Testis (tissue), 3 donors: ENCODE measurements around the gene CPNE4. TPM values are rescaled to one million over a fixed set of nuclear protein-coding genes. Genes with fewer than 3 reads are reported as not detected.
A peak's percentile ranks its signal among the peaks of the same experiment; 100 is the strongest.

ENCODE experiments used
- DNase-seq: peaks from one replicate; pipeline ENCODE4 v3.0.0-alpha.2; 2019
- H3K27ac ChIP-seq, 2 donors: fragments of 200-600 bp; sonication (generic); one replicate each; pipeline ENCODE4 v1.5.1; 2019
- H3K27me3 ChIP-seq: fragments of 200-600 bp; sonication (generic); one replicate; pipeline ENCODE4 v1.5.1; 2019
- H3K36me3 ChIP-seq: fragments of 200-600 bp; sonication (generic); one replicate; pipeline ENCODE4 v1.5.1; 2017; ENCODE audit warnings: low read depth; ENCODE audit errors: missing control alignments
- H3K4me1 ChIP-seq: fragments of 200-600 bp; sonication (generic); one replicate; pipeline ENCODE4 v1.5.1; 2019
- H3K4me3 ChIP-seq, 2 donors: fragments of 200-600 bp; sonication (generic); one replicate each; pipeline ENCODE4 v1.5.1; 2017 to 2019
- H3K9me3 ChIP-seq: fragments of 200-600 bp; sonication (generic); one replicate; pipeline ENCODE4 v1.5.1; 2017
- POLR2A ChIP-seq: fragments of 450-650 bp; IDR thresholded peaks from one replicate; pipeline ENCODE4 v1.6.1; 2017; ENCODE audit warnings: antibody characterized with exemption, mild to moderate bottlenecking, moderate library complexity
- WGBS, 2 donors: methylation state at CpG; one replicate each; pipeline ENCODE4 v1.1.5; 2018; 5-methylcytosine and 5-hydroxymethylcytosine counted together
- intact Hi-C: fragments of 100-400 bp; cut with DNase I; formaldehyde crosslinking; loops from one replicate; pipeline ENCODE4 v1.15.1; 2023; ENCODE audit warnings: low total_unique reads
- polyA plus RNA-seq: library from polyadenylated mRNA; stranded (reverse); fragments of 350-450 nt; fragmentation: Illumina TruSeq; extraction: RNeasy Lipid Tissue Mini Kit (QIAGEN cat#74804); gene quantifications from one replicate; pipeline ENCODE4 v1.2.3, GENCODE V29; 2014; ENCODE audit warnings: low read depth, low replicate concordance; ENCODE audit not compliant: insufficient read depth
- total RNA-seq, 2 donors: library from RNA; depleted of rRNA; stranded (reverse); fragments of >200 nt; gene quantifications; one replicate each; pipeline ENCODE4 v1.2.3, GENCODE V29; 2016
- TF ChIP-seq, protein P1 (sequence below), 3 experiments: fragments of 450-650 bp in 2 of 3; fragments of 200-600 bp in 1 of 3; sonication (generic) in 1 of 3; IDR thresholded peaks; one replicate each; pipeline ENCODE4 v1.5.1; 2016 to 2019; ENCODE audit warnings: antibody characterized with exemption in 3 of 3, mild to moderate bottlenecking in 2 of 3, moderate library complexity in 1 of 3

Gene CPNE4
- total and polyA plus RNA-seq, 3 donors from 2014 or later: 2.4 to 8.4 (median 4.5) TPM

DNA sequence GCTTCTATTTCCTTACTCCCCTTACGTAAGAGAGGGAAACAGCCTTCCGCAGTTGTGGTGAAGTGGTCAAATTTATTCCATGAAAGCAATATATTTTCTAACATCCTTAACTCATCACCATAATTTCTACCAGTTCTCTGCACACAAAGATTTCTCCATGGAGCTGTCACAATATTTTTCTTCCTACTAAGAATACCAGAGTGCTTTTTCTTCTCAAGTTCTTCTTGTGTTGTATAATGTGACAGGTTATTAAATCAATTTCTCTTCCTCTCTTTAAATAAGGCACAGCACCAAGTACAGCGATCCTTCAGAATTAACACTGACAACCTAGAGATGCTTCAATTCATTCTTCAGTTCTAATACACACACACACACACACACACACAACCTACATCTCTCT lies 153.0 kb downstream of the CPNE4 start:
- no peak overlapping the region for H3K27ac ChIP-seq
- intact Hi-C loops: no loop called here
- no peaks in the 10 kb centered on the region for H3K36me3 ChIP-seq
- H3K4me3 ChIP-seq: no peak overlapping the region
- no peaks in the 10 kb centered on the region for H3K9me3 ChIP-seq
- no peak for DNase-seq
- no peaks in the 10 kb centered on the region for H3K27me3 ChIP-seq
- no peaks in the 10 kb centered on the region for H3K4me1 ChIP-seq
- 83 to 87% methylated on average over 3 of the region's 3 CpGs for WGBS, 2 donors
- TF ChIP-seq, protein P1, sequence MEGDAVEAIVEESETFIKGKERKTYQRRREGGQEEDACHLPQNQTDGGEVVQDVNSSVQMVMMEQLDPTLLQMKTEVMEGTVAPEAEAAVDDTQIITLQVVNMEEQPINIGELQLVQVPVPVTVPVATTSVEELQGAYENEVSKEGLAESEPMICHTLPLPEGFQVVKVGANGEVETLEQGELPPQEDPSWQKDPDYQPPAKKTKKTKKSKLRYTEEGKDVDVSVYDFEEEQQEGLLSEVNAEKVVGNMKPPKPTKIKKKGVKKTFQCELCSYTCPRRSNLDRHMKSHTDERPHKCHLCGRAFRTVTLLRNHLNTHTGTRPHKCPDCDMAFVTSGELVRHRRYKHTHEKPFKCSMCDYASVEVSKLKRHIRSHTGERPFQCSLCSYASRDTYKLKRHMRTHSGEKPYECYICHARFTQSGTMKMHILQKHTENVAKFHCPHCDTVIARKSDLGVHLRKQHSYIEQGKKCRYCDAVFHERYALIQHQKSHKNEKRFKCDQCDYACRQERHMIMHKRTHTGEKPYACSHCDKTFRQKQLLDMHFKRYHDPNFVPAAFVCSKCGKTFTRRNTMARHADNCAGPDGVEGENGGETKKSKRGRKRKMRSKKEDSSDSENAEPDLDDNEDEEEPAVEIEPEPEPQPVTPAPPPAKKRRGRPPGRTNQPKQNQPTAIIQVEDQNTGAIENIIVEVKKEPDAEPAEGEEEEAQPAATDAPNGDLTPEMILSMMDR (IDR thresholded peaks at IDR 0.05): no peak
- TF ChIP-seq POLR2A: no peak

DNA sequence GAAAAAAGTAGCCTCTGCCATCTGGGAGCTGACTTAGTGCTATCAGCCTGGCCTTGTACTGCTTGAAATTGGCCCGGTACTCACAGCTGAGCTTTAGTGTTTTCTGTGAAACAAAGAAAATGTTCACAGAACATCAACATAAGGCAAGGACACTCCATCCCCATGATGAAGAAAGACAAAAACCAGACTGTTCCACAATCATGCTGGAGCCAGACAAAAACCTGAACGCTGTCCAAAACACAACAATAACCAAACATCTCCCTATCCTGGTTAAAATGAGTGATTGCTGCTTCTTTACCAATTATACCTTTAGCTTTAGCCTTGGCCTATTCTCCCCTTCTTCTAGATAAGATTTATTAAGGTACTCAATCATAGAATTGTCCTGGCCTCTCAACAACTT lies 153.9 kb downstream of the CPNE4 start:
- WGBS, 2 donors: 19 to 61% methylated on average over 2 of the region's 2 CpGs
- peak; percentile 20 for DNase-seq
- Histone ChIP-seq H3K9me3 (no peaks in the 10 kb centered on the region), H3K4me3 (no peak overlapping the region), H3K4me1 (no peaks in the 10 kb centered on the region), H3K36me3 (no peaks in the 10 kb centered on the region), H3K27me3 (no peaks in the 10 kb centered on the region), H3K27ac (no peak overlapping the region)
- intact Hi-C loops: no loop called here
- TF ChIP-seq POLR2A: no peak
- TF ChIP-seq, protein P1 (IDR thresholded peaks at IDR 0.05): no peak

DNA sequence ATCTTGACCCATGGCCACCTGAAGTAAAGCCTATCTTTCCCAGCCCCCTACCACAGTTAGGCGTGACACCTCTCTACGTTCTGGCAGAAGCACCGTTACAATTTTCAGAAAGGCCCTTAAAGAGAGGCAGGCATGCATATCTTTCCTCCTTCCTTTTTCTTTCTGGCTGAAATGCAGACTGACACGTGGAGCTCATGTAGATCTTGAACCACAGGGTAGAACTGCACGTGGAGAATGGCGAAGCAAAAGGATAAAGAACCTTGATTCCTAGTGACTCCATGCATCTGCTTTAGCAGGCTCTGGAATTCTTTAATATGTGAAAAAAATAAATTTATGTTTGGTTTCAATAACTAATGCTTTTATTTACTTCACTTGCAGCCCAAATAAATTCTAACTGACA lies 166.6 kb downstream of the CPNE4 start:
- no peak for TF ChIP-seq POLR2A
- TF ChIP-seq, protein P1 (IDR thresholded peaks at IDR 0.05): no peak
- H3K27me3 ChIP-seq: no peaks in the 10 kb centered on the region
- intact Hi-C loops: no loop called here
- no peaks in the 10 kb centered on the region for H3K4me1 ChIP-seq
- H3K4me3 ChIP-seq: no peak overlapping the region
- no peaks in the 10 kb centered on the region for H3K36me3 ChIP-seq
- H3K9me3 ChIP-seq: no peaks in the 10 kb centered on the region
- no peak for DNase-seq
- WGBS, 2 donors: 79 to 82% methylated on average over 6 of the region's 6 CpGs
- no peak overlapping the region for H3K27ac ChIP-seq

GRCh38 chr3:131856171-131856570 lies 178.6 kb downstream of the CPNE4 start:
- Histone ChIP-seq H3K27me3 (no peaks in the 10 kb centered on the region), H3K36me3 (no peaks in the 10 kb centered on the region), H3K9me3 (no peaks in the 10 kb centered on the region), H3K4me1 (no peaks in the 10 kb centered on the region), H3K27ac (no peak overlapping the region), H3K4me3 (no peak overlapping the region)
- WGBS, 2 donors: 79 to 82% methylated on average over 3 of the region's 3 CpGs
- TF ChIP-seq POLR2A: no peak
- TF ChIP-seq, protein P1 (IDR thresholded peaks at IDR 0.05): no peak
- intact Hi-C loops: no loop called here
- DNase-seq: no peak

GRCh38 chr3:131850223-131850622 lies 184.6 kb downstream of the CPNE4 start:
- 92 to 97% methylated on average over 3 of the region's 3 CpGs for WGBS, 2 donors
- TF ChIP-seq POLR2A: no peak
- TF ChIP-seq, protein P1 (IDR thresholded peaks at IDR 0.05): no peak
- no peak for DNase-seq
- no peaks in the 10 kb centered on the region for H3K9me3 ChIP-seq
- no peak overlapping the region for H3K27ac ChIP-seq
- no peaks in the 10 kb centered on the region for H3K36me3 ChIP-seq
- no peaks in the 10 kb centered on the region for H3K4me1 ChIP-seq
- H3K4me3 ChIP-seq: no peak overlapping the region
- intact Hi-C loops: no loop called here
- H3K27me3 ChIP-seq: no peaks in the 10 kb centered on the region
